OCI-LY3 (cell line): ENCODE results near the gene PRKCE.
A peak's percentile ranks its signal among the peaks of the same experiment; 100 is the strongest.

ENCODE experiments used
- H2AFZ ChIP-seq: fragments of 200-600, 300-600 bp; shearing (Covaris generic); 2 replicates; pipeline ENCODE4 v1.6.0; 2014; ENCODE audit warnings: antibody characterized with exemption, low read depth, low read length
- H3K27ac ChIP-seq: fragments of 200-600, 300-600 bp; sonication (generic); 2 replicates; pipeline ENCODE4 v1.5.1; 2014; ENCODE audit warnings: mild to moderate bottlenecking, low read length, moderate library complexity, mixed read lengths
- H3K27me3 ChIP-seq: fragments of 200-600, 300-600 bp; sonication (generic); 2 replicates; pipeline ENCODE4 v1.6.1; 2014; ENCODE audit warnings: low read depth, low read length, mixed read lengths
- H3K36me3 ChIP-seq: fragments of 200-600, 300-600 bp; sonication (generic); replicated peaks from 2 replicates; pipeline ENCODE3; 2014; ENCODE audit warnings: low read depth, low read length, mixed read lengths
- H3K4me1 ChIP-seq: fragments of 300-600, 200-600 bp; sonication (generic); 2 replicates; pipeline ENCODE4 v1.6.1; 2014; ENCODE audit warnings: low read length, mixed read lengths
- H3K4me2 ChIP-seq: fragments of 200-600, 300-600 bp; sonication (generic); 2 replicates; pipeline ENCODE4 v1.6.1; 2014; ENCODE audit warnings: low read length, mixed read lengths
- H3K4me3 ChIP-seq: fragments of 300-600, 200-600 bp; sonication (generic); 2 replicates; pipeline ENCODE4 v1.5.1; 2014; ENCODE audit warnings: antibody characterized with exemption, mild to moderate bottlenecking, low read length, moderate library complexity
- H3K79me2 ChIP-seq: fragments of 300-600, 200-600 bp; shearing (Covaris generic); 2 replicates; pipeline ENCODE4 v1.6.1; 2014; ENCODE audit warnings: mild to moderate bottlenecking, low read length, mixed read lengths
- H3K9ac ChIP-seq: fragments of 300-600, 200-600 bp; shearing (Covaris generic); 2 replicates; pipeline ENCODE4 v1.6.0; 2014; ENCODE audit warnings: mild to moderate bottlenecking, low read length, moderate library complexity
- H3K9me3 ChIP-seq: fragments of 200-600, 300-600 bp; shearing (Covaris generic); 2 replicates; pipeline ENCODE4 v1.6.1; 2014; ENCODE audit warnings: low read length, mixed read lengths; ENCODE audit not compliant: insufficient read depth
- H4K20me1 ChIP-seq: fragments of 200-600, 300-600 bp; sonication (generic); 2 replicates; pipeline ENCODE4 v1.6.1; 2016; ENCODE audit warnings: low read length, mixed read lengths; ENCODE audit not compliant: insufficient read depth
- CTCF ChIP-seq: fragments of 200-600, 300-600 bp; sonication (generic); IDR thresholded peaks from 2 replicates; pipeline ENCODE4 v1.5.1; 2014; ENCODE audit warnings: antibody characterized with exemption, low read length, low read depth
- EZH2phosphoT487 ChIP-seq: fragments of 200-600 bp; shearing (Covaris generic); IDR thresholded peaks from 2 replicates; pipeline ENCODE4 v1.6.1; 2018; ENCODE audit warnings: antibody characterized with exemption, mixed run types, low read depth

PRKCE gene

DNA sequence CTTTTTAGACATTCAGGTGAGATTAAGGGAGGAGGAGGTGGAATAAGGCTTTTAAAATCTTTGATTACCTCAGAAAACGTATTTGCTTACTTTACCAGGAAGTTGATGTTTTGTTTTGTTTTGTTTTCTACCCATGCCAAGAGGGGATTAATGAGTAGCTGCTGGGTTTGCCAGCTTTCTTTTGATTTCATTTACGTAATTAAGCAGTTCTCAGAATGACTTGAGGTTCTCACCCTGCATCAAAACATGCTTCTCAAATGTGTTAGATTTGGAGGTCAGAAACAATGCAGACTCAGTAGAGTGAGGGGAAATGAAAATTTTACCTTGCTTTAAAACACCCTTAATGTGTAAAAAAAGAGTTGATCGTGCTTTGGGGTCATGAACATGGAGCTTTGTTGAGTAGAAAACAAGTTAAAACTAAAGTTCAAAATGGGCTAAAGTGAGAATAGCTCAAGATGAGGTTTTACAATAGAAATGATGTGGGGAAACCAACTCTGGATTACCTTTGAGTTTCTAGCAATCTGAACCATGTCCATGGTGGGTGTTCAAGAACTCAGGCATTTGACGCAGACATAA, 428.6 kb downstream of the PRKCE start:
- H3K4me2 ChIP-seq: no peak overlapping the region
- no peak overlapping the region for H3K4me3 ChIP-seq
- H3K9ac ChIP-seq: no peak overlapping the region
- TF ChIP-seq EZH2phosphoT487: no peak
- TF ChIP-seq CTCF: no peak
- no peaks in the 10 kb centered on the region for H3K27me3 ChIP-seq
- H3K9me3 ChIP-seq: no peaks in the 10 kb centered on the region
- H2AFZ ChIP-seq: no peak overlapping the region
- H3K27ac ChIP-seq: no peak overlapping the region
- H3K4me1 ChIP-seq: no peaks in the 10 kb centered on the region
- H3K79me2 ChIP-seq: no peaks in the 10 kb centered on the region
- no peaks in the 10 kb centered on the region for H4K20me1 ChIP-seq
- no peaks in the 10 kb centered on the region for H3K36me3 ChIP-seq

- H2AFZ ChIP-seq: no peak overlapping the region
- no peaks in the 10 kb centered on the region for H3K27me3 ChIP-seq
- H3K4me3 ChIP-seq: no peak overlapping the region
- H3K27ac ChIP-seq: no peak overlapping the region
- H3K4me1 ChIP-seq: no peaks in the 10 kb centered on the region
- no peaks in the 10 kb centered on the region for H3K9me3 ChIP-seq
- no peaks in the 10 kb centered on the region for H3K79me2 ChIP-seq
- H3K4me2 ChIP-seq: no peak overlapping the region
- no peaks in the 10 kb centered on the region for H3K36me3 ChIP-seq
- no peaks in the 10 kb centered on the region for H4K20me1 ChIP-seq
- no peak overlapping the region for H3K9ac ChIP-seq
- no peak for TF ChIP-seq EZH2phosphoT487
Observed at GRCh38 chr2:46082531-46083485, 431.3 kb downstream of the PRKCE start.

DNA sequence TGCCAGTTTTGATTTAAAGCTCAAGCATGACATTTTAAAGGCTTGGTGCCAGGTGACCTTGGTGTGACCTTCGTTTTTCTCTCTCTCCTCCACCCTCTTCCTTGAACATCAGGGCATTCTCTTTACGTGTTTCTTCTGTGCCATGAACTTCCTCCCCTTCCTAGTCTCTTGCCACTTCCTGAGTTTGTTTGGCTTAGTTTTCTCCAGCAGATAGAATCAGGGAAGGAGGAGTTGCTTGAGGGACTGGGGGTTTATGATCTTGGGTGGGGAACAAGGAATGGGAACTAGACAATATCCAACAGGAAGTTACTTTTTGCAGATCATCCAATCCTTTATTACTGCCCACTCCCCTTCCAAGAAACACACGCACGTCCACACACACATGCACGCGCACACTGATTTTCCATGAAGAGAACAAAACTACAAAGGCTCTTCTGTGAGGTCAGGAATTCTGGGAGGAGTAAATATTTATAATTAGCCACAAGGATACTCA, 435.1 kb downstream of the PRKCE start:
- H3K27me3 ChIP-seq: no peaks in the 10 kb centered on the region
- no peaks in the 10 kb centered on the region for H3K9me3 ChIP-seq
- no peak for TF ChIP-seq EZH2phosphoT487
- H3K79me2 ChIP-seq: no peaks in the 10 kb centered on the region
- no peaks in the 10 kb centered on the region for H3K4me1 ChIP-seq
- H3K36me3 ChIP-seq: no peaks in the 10 kb centered on the region
- no peak overlapping the region for H3K4me3 ChIP-seq
- no peak overlapping the region for H3K27ac ChIP-seq
- H2AFZ ChIP-seq: no peak overlapping the region
- no peak overlapping the region for H3K4me2 ChIP-seq
- no peaks in the 10 kb centered on the region for H4K20me1 ChIP-seq
- H3K9ac ChIP-seq: no peak overlapping the region

DNA sequence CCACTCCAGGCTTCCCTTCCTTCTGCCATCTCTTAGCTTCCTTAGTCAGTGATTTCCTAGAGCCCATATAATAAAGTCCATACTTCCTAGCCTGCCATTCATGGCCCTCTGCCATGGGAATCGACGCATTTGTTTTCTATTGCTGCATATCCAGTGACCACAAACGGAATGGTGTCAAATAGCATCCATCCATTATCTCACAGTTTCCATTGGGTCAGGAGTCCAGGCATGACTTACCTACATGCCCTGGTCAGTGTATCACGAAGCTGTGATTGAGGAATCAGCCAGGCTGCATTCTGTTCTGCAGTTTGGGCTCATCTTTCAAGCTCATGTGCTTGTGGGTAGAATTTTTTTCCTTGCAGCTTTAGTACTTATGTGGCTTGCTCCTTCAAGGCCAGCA, 436.0 kb downstream of the PRKCE start:
- Histone ChIP-seq H3K9me3 (no peaks in the 10 kb centered on the region), H2AFZ (no peak overlapping the region), H3K4me1 (peaks cover 6% of the 10 kb centered on the region), H3K36me3 (no peaks in the 10 kb centered on the region), H3K27me3 (0 out of 2 replicates have a peak, but pooled peaks cover 4% of the 10 kb centered on the region), H3K79me2 (no peaks in the 10 kb centered on the region), H4K20me1 (no peaks in the 10 kb centered on the region), H3K9ac (no peak overlapping the region), H3K4me3 (no peak overlapping the region), H3K4me2 (no peak overlapping the region), H3K27ac (no peak overlapping the region)
- no peak for TF ChIP-seq EZH2phosphoT487
- TF ChIP-seq CTCF: no peak

DNA sequence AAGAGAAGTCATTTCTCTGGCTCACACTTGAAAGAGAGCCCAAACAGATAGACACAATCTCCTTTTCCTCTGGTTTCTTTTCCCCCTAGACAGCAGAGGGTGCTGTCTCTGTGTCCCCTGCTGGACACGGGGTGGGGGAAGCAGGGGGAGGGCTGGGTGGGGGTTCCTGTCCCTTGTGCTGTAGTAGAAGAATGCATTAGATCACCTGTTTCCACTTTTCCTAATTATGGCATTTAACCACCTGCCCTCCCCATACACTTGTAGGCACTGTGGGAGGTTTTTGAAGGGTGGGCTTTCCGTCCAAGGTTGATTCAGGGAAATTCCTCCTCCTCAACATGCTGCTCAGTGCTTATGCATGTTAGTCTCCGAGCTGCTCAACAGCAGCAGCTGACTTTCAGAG, 439.5 kb downstream of the PRKCE start:
- Histone ChIP-seq H2AFZ (no peak overlapping the region), H3K9ac (no peak overlapping the region), H3K9me3 (no peaks in the 10 kb centered on the region), H3K4me2 (no peak overlapping the region), H3K79me2 (no peaks in the 10 kb centered on the region), H3K27ac (no peak overlapping the region), H4K20me1 (no peaks in the 10 kb centered on the region), H3K4me1 (peaks cover 6% of the 10 kb centered on the region), H3K4me3 (no peak overlapping the region), H3K36me3 (no peaks in the 10 kb centered on the region), H3K27me3 (peaks cover 10% of the 10 kb centered on the region; the same call in 1 of the 2 replicates)
- TF ChIP-seq CTCF (peak; percentile 20), EZH2phosphoT487 (no peak)
